T-cell (primary cell): Measurements from ENCODE around the gene MYO1A. TPM values are rescaled to one million over a fixed set of nuclear protein-coding genes. Genes with fewer than 3 reads are reported as not detected.

Experiments used
- ATAC-seq, 4 experiments: fragments of 200-7000 bp in 3 of 4; fragments of 150-1000 bp in 1 of 4; cut with Tn5 transposase; replicated peaks in 1 of 4; 1 replicate in 3 of 4; 2 replicates in 1 of 4; pipeline ENCODE4 v1.10.0; 2021; ENCODE audit warnings: moderate library complexity in 3 of 4, mild to moderate bottlenecking in 2 of 4, moderate number of reproducible peaks in 1 of 4
- CTCF ChIA-PET, 2 donors: fragments of 300-600 bp; sonication (Branson Sonifier 250); formaldehyde crosslinking; loops; one replicate each; lab custom pipeline; 2022; ENCODE audit warnings: antibody characterized with exemption in 2 of 2; lab: Charles Lee
- POLR2A ChIA-PET, 2 donors: fragments of 300-600 bp; sonication (Branson Sonifier 250); formaldehyde crosslinking; loops; one replicate each; lab custom pipeline; 2022; ENCODE audit warnings: antibody characterized with exemption in 2 of 2; lab: Charles Lee
- DNase-seq, 35 experiments: peaks; one replicate each; pipeline versions ENCODE4 v3.0.0 to v3.0.0-alpha.2; 2013 to 2023
- H3K27ac ChIP-seq: one replicate; pipeline ENCODE4 v1.5.1; 2013; ENCODE audit warnings: low read length
- H3K27me3 ChIP-seq, 2 experiments: replicated peaks in 1 of 2; 1 replicate in 1 of 2; 2 replicates in 1 of 2; pipeline versions ENCODE4 v1.6.1 to v1.7.0; 2013; ENCODE audit warnings: low read length in 1 of 2, mixed read lengths in 1 of 2; ENCODE audit not compliant: control insufficient read depth in 2 of 2, insufficient read depth in 2 of 2; ENCODE audit errors: extremely low read depth in 1 of 2
- H3K36me3 ChIP-seq, 2 donors: 1 replicate in 1 of 2; 2 replicates in 1 of 2; pipeline versions ENCODE4 v1.6.1 to v1.7.0; 2013; ENCODE audit warnings: low read length in 1 of 2; ENCODE audit not compliant: control insufficient read depth in 2 of 2, insufficient read depth in 1 of 2; ENCODE audit errors: extremely low read depth in 1 of 2
- H3K4me1 ChIP-seq, 2 experiments: 1 replicate in 1 of 2; 2 replicates in 1 of 2; pipeline versions ENCODE4 v1.6.1 to v1.7.0; 2013; ENCODE audit warnings: low read length in 2 of 2, mixed read lengths in 1 of 2; ENCODE audit not compliant: insufficient read depth in 2 of 2, control insufficient read depth in 1 of 2; ENCODE audit errors: extremely low read depth in 1 of 2
- H3K4me3 ChIP-seq, 2 donors: 1 replicate in 1 of 2; 2 replicates in 1 of 2; pipeline versions ENCODE4 v1.5.1 to v1.7.0; 2013; ENCODE audit warnings: mild to moderate bottlenecking in 2 of 2, low read length in 1 of 2, moderate library complexity in 1 of 2; ENCODE audit not compliant: control insufficient read depth in 1 of 2; ENCODE audit errors: extremely low read depth in 1 of 2
- H3K9me3 ChIP-seq: 2 replicates; pipeline ENCODE4 v1.7.0; 2013
- H3K27ac Mint-ChIP-seq, 2 donors: one replicate each; pipeline ENCODE4 v1.8.0; 2020 to 2021; ENCODE audit warnings: mild to moderate bottlenecking in 2 of 2, mixed read lengths in 2 of 2
- H3K27me3 Mint-ChIP-seq, 2 donors: one replicate each; pipeline ENCODE4 v1.8.0; 2021 to 2022; ENCODE audit warnings: mixed read lengths in 2 of 2
- H3K36me3 Mint-ChIP-seq: one replicate; pipeline ENCODE4 v1.8.0; 2021; ENCODE audit warnings: mixed read lengths
- H3K4me1 Mint-ChIP-seq, 3 donors: one replicate each; pipeline ENCODE4 v1.8.0; 2020 to 2022; ENCODE audit warnings: mixed read lengths in 3 of 3, mild to moderate bottlenecking in 1 of 3
- H3K4me3 Mint-ChIP-seq, 3 donors: one replicate each; pipeline ENCODE4 v1.8.0; 2020 to 2022; ENCODE audit warnings: mild to moderate bottlenecking in 3 of 3, mixed read lengths in 3 of 3, moderate library complexity in 3 of 3
- H3K9me3 Mint-ChIP-seq, 3 donors: one replicate each; pipeline ENCODE4 v1.8.0; 2020 to 2022; ENCODE audit warnings: mixed read lengths in 3 of 3
- WGBS: methylation state at CpG from one replicate; pipeline ENCODE4 v1.1.5; 2013; ENCODE audit warnings: missing lambda C conversion rate; ENCODE audit not compliant: insufficient coverage; 5-methylcytosine and 5-hydroxymethylcytosine counted together
- total RNA-seq, 35 experiments: library from RNA in 6 of 35; stranded (reverse) in 6 of 35; fragments of 120-200 nt in 1 of 35; gene quantifications; one replicate each; pipeline versions ENCODE4 v1.2.1 to v1.2.4 and lab custom pipeline; 2013 to 2026

Gene MYO1A
- total RNA-seq, 5 donors from 2014 or later (not counting 1 experiment from before 2014, with no cell fraction given), result 0.54 to 2.2 (median 1.4) TPM

GRCh38 chr12:57096099-57096572 lies 46.2 kb upstream of the MYO1A start:
- POLR2A ChIA-PET, result no interaction called here
- no peak overlapping the region for H3K27ac ChIP-seq

GRCh38 chr12:57095440-57095839 lies 45.5 kb upstream of the MYO1A start:
- no peak for ATAC-seq
- Histone ChIP-seq H3K27me3 (no peaks in the 10 kb centered on the region), H3K9me3 (no peaks in the 10 kb centered on the region), H3K4me1 (peaks cover 13 to 46% of the 10 kb centered on the region in 2 experiments), H3K4me3 (no peak overlapping the region), H3K36me3 (peaks cover 19 to 78% of the 10 kb centered on the region in 2 donors), H3K27ac (no peak overlapping the region)
- peaks cover 38% of the 10 kb centered on the region for H3K36me3 Mint-ChIP-seq
- peak overlapping the region; percentile 77 to 97 for H3K27ac Mint-ChIP-seq
- 87% methylated on average over 3 of the region's 3 CpGs for WGBS
- H3K27me3 Mint-ChIP-seq, result no peaks in the 10 kb centered on the region
- no peaks in the 10 kb centered on the region for H3K9me3 Mint-ChIP-seq
- no peak overlapping the region for H3K4me3 Mint-ChIP-seq
- peak in 1 of 35 experiments; percentile 0 for DNase-seq
- CTCF ChIA-PET, result interaction anchor here (0.7 to 1.4 kb wide), 3 partner anchors 24 to 905 kb away, joined by 3 to 5 read pairs (median 4); no protein-coding TSS in a partner anchor
- POLR2A ChIA-PET, result no interaction called here
- peaks cover 50 to 79% (median 57%) of the 10 kb centered on the region in 3 donors for H3K4me1 Mint-ChIP-seq

More at GRCh38 chr12:57096099-57096572, 46.2 kb upstream of the MYO1A start:
- Mint-ChIP-seq H3K9me3 (no peaks in the 10 kb centered on the region), H3K4me3 (no peak overlapping the region), H3K27ac (peak overlapping the region; percentile 40 to 97), H3K4me1 (peaks cover 45 to 79% (median 55%) of the 10 kb centered on the region in 3 donors), H3K36me3 (peaks cover 38% of the 10 kb centered on the region), H3K27me3 (no peaks in the 10 kb centered on the region)
- peaks cover 9 to 39% of the 10 kb centered on the region in 2 experiments for H3K4me1 ChIP-seq
- DNase-seq (no peak), ATAC-seq (no peak)
- CTCF ChIA-PET, result interaction anchor here (1.1 to 1.4 kb wide), 2 partner anchors 25 to 27 kb away, joined by 3 to 4 read pairs; no protein-coding TSS in a partner anchor
- WGBS, result no CpG with 5 or more reads among the region's 6 CpGs
- H3K36me3 ChIP-seq, result peaks cover 19 to 78% of the 10 kb centered on the region in 2 donors
- H3K9me3 ChIP-seq, result no peaks in the 10 kb centered on the region
- H3K4me3 ChIP-seq, result no peak overlapping the region
- H3K27me3 ChIP-seq, result no peaks in the 10 kb centered on the region

GRCh38 chr12:57094208-57095160 lies 44.6 kb upstream of the MYO1A start:
- WGBS, result 80% methylated on average over 6 of the region's 15 CpGs
- ChIA-PET CTCF (interaction anchor here (0.9 to 1.9 kb wide), 7 partner anchors 10 to 25 kb away, joined by 3 to 7 read pairs (median 3); partner anchors contain the start of genes STAT6 (in 2 of the 2) and NEMP1 (in 1 of the 2)), POLR2A (interaction anchor here in 1 of 2 donors (1.3 kb wide), 1 partner anchor 17 kb away, joined by 7 read pairs; the partner anchor contains the start of gene STAT6)
- Histone ChIP-seq H3K4me3 (no peak overlapping the region), H3K4me1 (peaks cover 16 to 56% of the 10 kb centered on the region in 2 experiments), H3K27ac (peak overlapping the region; percentile 74), H3K36me3 (peaks cover 19 to 69% of the 10 kb centered on the region in 2 donors), H3K9me3 (no peaks in the 10 kb centered on the region), H3K27me3 (no peaks in the 10 kb centered on the region)
- peaks cover 51 to 79% (median 57%) of the 10 kb centered on the region in 3 donors for H3K4me1 Mint-ChIP-seq
- peak overlapping the region in 1 of 3 donors; percentile 73 for H3K4me3 Mint-ChIP-seq
- H3K27ac Mint-ChIP-seq, result peak overlapping the region; percentile 77 to 97
- H3K27me3 Mint-ChIP-seq, result no peaks in the 10 kb centered on the region
- H3K9me3 Mint-ChIP-seq, result no peaks in the 10 kb centered on the region
- peaks cover 29% of the 10 kb centered on the region for H3K36me3 Mint-ChIP-seq
- DNase-seq, result peak in 1 of 35 experiments; percentile 15
- no peak for ATAC-seq

GRCh38 chr12:57093415-57094207 lies 43.7 kb upstream of the MYO1A start:
- peak overlapping the region; percentile 92 to 97 for H3K27ac Mint-ChIP-seq

GRCh38 chr12:57092876-57093414 lies 43.0 kb upstream of the MYO1A start:
- H3K4me3 ChIP-seq, result peak overlapping the region in 1 of 2 donors; percentile 11
- Mint-ChIP-seq H3K9me3 (no peaks in the 10 kb centered on the region), H3K27me3 (no peaks in the 10 kb centered on the region), H3K36me3 (peaks cover 19% of the 10 kb centered on the region), H3K27ac (peak overlapping the region; percentile 92 to 97), H3K4me3 (peak overlapping the region in 2 of 3 donors; percentile 31 to 73), H3K4me1 (peaks cover 53 to 76% (median 58%) of the 10 kb centered on the region in 3 donors)
- peak overlapping the region; percentile 74 for H3K27ac ChIP-seq
- whole genome bisulfite sequencing, result 80% methylated on average over 1 of the region's 4 CpGs
- ChIA-PET CTCF (interaction anchor here (1.0 to 1.9 kb wide), 6 partner anchors 14 to 24 kb away, joined by 3 to 8 read pairs (median 4); partner anchors contain the start of genes STAT6 (in 2 of the 2) and NEMP1 (in 1 of the 2)), POLR2A (interaction anchor here in 1 of 2 donors (0.6 kb wide), 1 partner anchor 19 kb away, joined by 7 read pairs; no protein-coding TSS in a partner anchor)
- DNase-seq, result peak in 1 of 35 experiments; percentile 12
- peaks cover 16 to 64% of the 10 kb centered on the region in 2 experiments for H3K4me1 ChIP-seq
- ATAC-seq, result no peak
- H3K27me3 ChIP-seq, result no peaks in the 10 kb centered on the region
- H3K9me3 ChIP-seq, result no peaks in the 10 kb centered on the region
- H3K36me3 ChIP-seq, result peaks cover 12 to 54% of the 10 kb centered on the region in 2 donors

More at GRCh38 chr12:57093415-57094207, 43.7 kb upstream of the MYO1A start:
- H3K9me3 ChIP-seq, result no peaks in the 10 kb centered on the region
- H3K36me3 ChIP-seq, result peaks cover 14 to 60% of the 10 kb centered on the region in 2 donors
- H3K27me3 Mint-ChIP-seq, result no peaks in the 10 kb centered on the region
- ChIA-PET CTCF (interaction anchor here (0.9 to 1.9 kb wide), 7 partner anchors 11 to 24 kb away, joined by 3 to 7 read pairs (median 4); partner anchors contain the start of genes STAT6 (in 2 of the 2) and NEMP1 (in 1 of the 2)), POLR2A (interaction anchor here in 1 of 2 donors (1.3 kb wide), 1 partner anchor 17 kb away, joined by 7 read pairs; the partner anchor contains the start of gene STAT6)
- H3K4me1 ChIP-seq, result peaks cover 16 to 58% of the 10 kb centered on the region in 2 experiments
- DNase-seq (peak in 34 of 35 experiments; percentile 25 to 71 (median 54)), ATAC-seq (peak; percentile 38 to 70 (median 51))
- H3K4me3 ChIP-seq, result peak overlapping the region in 1 of 2 donors; percentile 11
- H3K4me1 Mint-ChIP-seq, result peaks cover 51 to 73% (median 54%) of the 10 kb centered on the region in 3 donors
- no peaks in the 10 kb centered on the region for H3K27me3 ChIP-seq
- 43% methylated on average over 22 of the region's 24 CpGs for WGBS
- H3K4me3 Mint-ChIP-seq, result peak overlapping the region in 2 of 3 donors; percentile 47 to 73
- peaks cover 20% of the 10 kb centered on the region for H3K36me3 Mint-ChIP-seq
- peak overlapping the region; percentile 74 for H3K27ac ChIP-seq
- H3K9me3 Mint-ChIP-seq, result no peaks in the 10 kb centered on the region
